Head of caudate nucleus (tissue), 42 donors: Measurements from ENCODE around the gene TWF2.
A peak's percentile ranks its signal among the peaks of the same experiment; 100 is the strongest.

Experiments used
- DNase-seq, 42 donors: peaks; one replicate each; pipeline versions ENCODE4 v3.0.0 to v3.0.0-alpha.2; 2020 to 2021; ENCODE audit warnings: mixed read lengths in 7 of 42
- intact Hi-C: fragments of 100-400 bp; cut with DNase I; formaldehyde crosslinking; loops from one replicate; pipeline ENCODE4 v1.15.0; 2022

TWF2 gene

GRCh38 chr3:52229656-52230055, 9.3 kb downstream of the TWF2 start:
- intact Hi-C loops, result no loop called here
- DNase-seq, result no peak

- no peak for DNase-seq
- intact Hi-C loops, result no loop called here
These were observed 10.1 kb downstream of the TWF2 start for GRCh38 chr3:52228751-52229291.

- DNase-seq, result peak in 7 of 42 donors; percentile 18 to 66 (median 51)
- intact Hi-C loops, result no loop called here
These were observed 10.7 kb downstream of the TWF2 start for GRCh38 chr3:52228266-52228665.

- intact Hi-C loops, result no loop called here
- DNase-seq, result no peak
These were observed 11.2 kb downstream of the TWF2 start for GRCh38 chr3:52227766-52228165.

- DNase-seq, result no peak
- intact Hi-C loops, result no loop called here
These were observed 11.8 kb downstream of the TWF2 start for GRCh38 chr3:52227117-52227516.

- DNase-seq, result no peak
- intact Hi-C loops, result no loop called here
These were observed 12.6 kb downstream of the TWF2 start for GRCh38 chr3:52226229-52226817.

- intact Hi-C loops, result no loop called here
These were observed 13.3 kb downstream of the TWF2 start, which contains the start of gene TLR9 for GRCh38 chr3:52225452-52226228. TSS of gene TLR9 (minus strand) at chr3:52225645. CDS start at chr3:52225529, 116 bp downstream.

GRCh38 chr3:52223449-52224408, 15.2 kb downstream of the TWF2 start:
- intact Hi-C loops, result loop anchor here (5.0 kb wide), 1 partner anchor 114 kb away; no protein-coding TSS in a partner anchor
- DNase-seq, result no peak

More at GRCh38 chr3:52225452-52226228, 13.3 kb downstream of the TWF2 start, which contains the start of gene TLR9:
- no peak for DNase-seq

- no peak for DNase-seq
- intact Hi-C loops, result loop anchor here (5.0 kb wide), 1 partner anchor 115 kb away; no protein-coding TSS in a partner anchor
These were observed 16.4 kb downstream of the TWF2 start for GRCh38 chr3:52222319-52223221.

- DNase-seq, result peak in 1 of 42 donors; percentile 24
These were observed 17.2 kb downstream of the TWF2 start for GRCh38 chr3:52221563-52222318.

GRCh38 chr3:52221141-52221562, 17.8 kb downstream of the TWF2 start:
- no peak for DNase-seq
- intact Hi-C loops, result loop anchor here (5.0 kb wide), 1 partner anchor 116 kb away; no protein-coding TSS in a partner anchor

More at GRCh38 chr3:52221563-52222318, 17.2 kb downstream of the TWF2 start:
- intact Hi-C loops, result loop anchor here (5.0 kb wide), 1 partner anchor 116 kb away; no protein-coding TSS in a partner anchor

GRCh38 chr3:52220380-52221026, 18.5 kb downstream of the TWF2 start:
- DNase-seq, result peak; percentile 77 to 94 (median 90)
- intact Hi-C loops, result loop anchor here (5.0 kb wide), 1 partner anchor 117 kb away; no protein-coding TSS in a partner anchor

GRCh38 chr3:52218937-52219650, 19.9 kb downstream of the TWF2 start:
- intact Hi-C loops, result no loop called here
- no peak for DNase-seq

- DNase-seq, result no peak
- intact Hi-C loops, result no loop called here
These were observed 20.5 kb downstream of the TWF2 start for GRCh38 chr3:52218454-52218853.

- intact Hi-C loops, result no loop called here
- DNase-seq, result no peak
These were observed 20.9 kb downstream of the TWF2 start for GRCh38 chr3:52218026-52218425.

- DNase-seq, result no peak
- intact Hi-C loops, result no loop called here
These were observed 21.6 kb downstream of the TWF2 start for GRCh38 chr3:52217409-52217805.
